HG02852 (cell line): ENCODE measurements around the gene PAQR8.

Experiments used
- ATAC-seq: cut with Tn5 transposase; IDR thresholded peaks from one replicate; pipeline ENCODE4 v1.9.1; 2021; ENCODE audit warnings: mild to moderate bottlenecking, moderate library complexity; ENCODE audit not compliant: unreplicated experiment

The PAQR8 gene

DNA sequence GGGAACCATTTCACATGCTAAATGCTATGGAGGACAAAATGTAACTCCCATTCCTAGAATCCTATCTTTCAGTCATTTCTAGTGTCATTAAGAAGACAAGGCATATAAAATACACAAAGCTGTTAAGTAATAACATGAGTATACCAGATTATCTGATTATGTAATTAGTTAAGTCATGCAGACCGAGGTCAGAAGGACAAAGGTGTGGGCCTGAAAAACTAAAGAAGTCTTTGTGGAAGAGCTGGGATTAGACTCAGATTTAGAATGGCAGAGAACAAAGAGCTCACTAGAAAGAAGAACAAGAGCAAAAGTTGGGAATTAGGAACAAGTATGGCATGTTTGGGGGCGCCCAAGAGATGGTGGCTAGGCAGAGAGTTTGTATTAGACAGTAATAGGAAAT is 95.1 kb downstream of the PAQR8 start:
- ATAC-seq, result no peak
